OCI-LY7 (cell line): ENCODE data around the gene RECQL. TPM values are rescaled to one million over a fixed set of nuclear protein-coding genes. Genes with fewer than 3 reads are reported as not detected.

ENCODE experiments used
- BruUV-seq: library from RNA; stranded (reverse); fragments of 400-500 nt; replicated peaks from 2 replicates; lab custom pipeline; 2021; lab: Mats Ljungman, UMichigan
- CTCF ChIA-PET: fragments of 300-600 bp; sonication (Branson Sonifier 250); formaldehyde crosslinking; loops from one replicate; lab custom pipeline; 2022; ENCODE audit warnings: antibody characterized with exemption; ENCODE audit not compliant: unreplicated experiment; lab: Charles Lee
- POLR2A ChIA-PET: fragments of 300-600 bp; sonication (Branson Sonifier 250); formaldehyde crosslinking; loops from one replicate; lab custom pipeline; 2022; ENCODE audit warnings: antibody characterized with exemption; lab: Charles Lee
- DNase-seq: peaks from one replicate; pipeline ENCODE4 v3.0.0-alpha.2; 2015; ENCODE audit warnings: low spot score
- H2AFZ ChIP-seq: fragments of 200-600 bp; sonication (generic), shearing (Covaris generic); 2 replicates; pipeline ENCODE4 v1.6.1; 2014; ENCODE audit warnings: mild to moderate bottlenecking, antibody characterized with exemption, low read length, moderate library complexity
- H3K27ac ChIP-seq: fragments of 200-600 bp; sonication (generic); 2 replicates; pipeline ENCODE4 v1.5.1; 2014; ENCODE audit warnings: mixed run types, low read depth, mild to moderate bottlenecking, moderate library complexity, low read length, inconsistent platforms; ENCODE audit not compliant: poor library complexity, severe bottlenecking
- H3K36me3 ChIP-seq: fragments of 200-600 bp; sonication (generic); 2 replicates; pipeline ENCODE4 v1.6.1; 2014; ENCODE audit warnings: mild to moderate bottlenecking, antibody characterized with exemption, low read length, moderate library complexity, mixed read lengths; ENCODE audit not compliant: insufficient read depth
- H3K4me1 ChIP-seq: fragments of 200-600 bp; sonication (generic); 2 replicates; pipeline ENCODE4 v1.5.1; 2014; ENCODE audit warnings: mild to moderate bottlenecking, low read length; ENCODE audit not compliant: insufficient read depth, poor library complexity, severe bottlenecking
- H3K4me2 ChIP-seq: fragments of 200-600 bp; sonication (generic); 2 replicates; pipeline ENCODE4 v1.6.1; 2014; ENCODE audit warnings: mild to moderate bottlenecking, low read length
- H3K4me3 ChIP-seq: fragments of 200-600 bp; sonication (generic); 2 replicates; pipeline ENCODE4 v1.5.1; 2014; ENCODE audit warnings: mild to moderate bottlenecking, low read depth, low read length; ENCODE audit not compliant: poor library complexity, severe bottlenecking
- H3K79me2 ChIP-seq: fragments of 200-600 bp; sonication (generic); 2 replicates; pipeline ENCODE4 v1.6.1; 2016; ENCODE audit warnings: low read depth, mild to moderate bottlenecking, low read length, moderate library complexity, mixed read lengths; ENCODE audit not compliant: insufficient read depth
- H3K9me2 ChIP-seq: fragments of 200-600 bp; sonication (generic); 2 replicates; pipeline ENCODE4 v1.6.1; 2016; ENCODE audit warnings: mild to moderate bottlenecking, low read length, mixed read lengths; ENCODE audit not compliant: insufficient read depth
- H3K9me3 ChIP-seq: fragments of 200-600 bp; sonication (generic); 2 replicates; pipeline ENCODE4 v1.6.1; 2014; ENCODE audit warnings: mild to moderate bottlenecking, mixed run types, low read length, mixed read lengths
- H4K20me1 ChIP-seq: fragments of 200-600 bp; sonication (generic); 2 replicates; pipeline ENCODE4 v1.6.1; 2014; ENCODE audit warnings: mild to moderate bottlenecking, antibody characterized with exemption, low read length, moderate library complexity, mixed read lengths; ENCODE audit not compliant: insufficient read depth
- EZH2phosphoT487 ChIP-seq: fragments of 200-600 bp; sonication (generic); IDR thresholded peaks from 2 replicates; pipeline ENCODE4 v1.6.1; 2018; ENCODE audit warnings: low read depth, borderline replicate concordance, mild to moderate bottlenecking, mixed run types, antibody characterized with exemption, low read length, moderate library complexity, mixed read lengths
- intact Hi-C: fragments of 100-400 bp; cut with micrococcal nuclease; formaldehyde crosslinking; loops from one replicate; pipeline ENCODE4 v1.10.0; 2022; ENCODE audit not compliant: unreplicated experiment
- total RNA-seq, 2 experiments: library from RNA; depleted of rRNA in 1 of 2; stranded (reverse); fragments of >200 nt in 1 of 2; shearing (Covaris generic) in 1 of 2; gene quantifications; 2 replicates each; pipeline ENCODE4 v1.2.3, GENCODE V29; 2014 to 2022
- TF ChIP-seq, protein P1 (sequence below): fragments of 200-600 bp; sonication (generic); conservative IDR thresholded peaks from 2 replicates; pipeline ENCODE4 v1.5.1; 2014; ENCODE audit warnings: mild to moderate bottlenecking, antibody characterized with exemption, low read length, moderate library complexity, mixed read lengths

The RECQL gene
- total RNA-seq, 2 experiments from 2014 or later = 53.1 to 72.8 TPM

DNA sequence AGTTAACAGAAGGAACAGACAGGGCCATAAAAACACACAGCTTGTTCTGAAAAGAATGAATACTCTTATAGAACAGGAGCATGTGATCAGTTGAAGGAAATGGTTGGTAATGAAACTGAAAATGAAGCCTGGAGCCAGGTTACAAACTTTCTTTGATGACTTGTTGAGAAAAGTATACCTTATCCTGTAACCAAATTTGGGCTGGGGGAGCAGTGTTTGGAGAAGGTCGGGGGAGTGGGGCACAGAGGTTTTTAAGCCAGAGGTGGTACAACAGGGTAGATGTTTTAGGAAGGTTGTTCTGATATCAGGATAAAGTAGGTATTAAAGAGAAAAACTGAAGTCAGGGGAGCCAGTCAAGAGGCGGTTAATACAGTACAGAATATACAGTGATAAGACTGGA is 8.3 kb upstream of the RECQL start:
- BruUV-seq = no TSS peak
- Histone ChIP-seq H3K4me2 (no peak overlapping the region), H4K20me1 (peaks cover 4% of the 10 kb centered on the region; the same call in 1 of the 2 replicates), H3K9me2 (no peaks in the 10 kb centered on the region), H3K4me3 (no peak overlapping the region), H3K79me2 (peaks cover 30% of the 10 kb centered on the region), H3K4me1 (no peaks in the 10 kb centered on the region), H2AFZ (no peak overlapping the region), H3K27ac (no peak overlapping the region), H3K9me3 (no peaks in the 10 kb centered on the region), H3K36me3 (peaks cover 70% of the 10 kb centered on the region)
- intact Hi-C loops = no loop called here
- DNase-seq = no peak
- ChIA-PET POLR2A (interaction anchor here (1.5 to 1.7 kb wide), 2 partner anchors 10 kb away, joined by 4 to 6 read pairs; no protein-coding TSS in a partner anchor), CTCF (no interaction called here)
- TF ChIP-seq, protein P1, sequence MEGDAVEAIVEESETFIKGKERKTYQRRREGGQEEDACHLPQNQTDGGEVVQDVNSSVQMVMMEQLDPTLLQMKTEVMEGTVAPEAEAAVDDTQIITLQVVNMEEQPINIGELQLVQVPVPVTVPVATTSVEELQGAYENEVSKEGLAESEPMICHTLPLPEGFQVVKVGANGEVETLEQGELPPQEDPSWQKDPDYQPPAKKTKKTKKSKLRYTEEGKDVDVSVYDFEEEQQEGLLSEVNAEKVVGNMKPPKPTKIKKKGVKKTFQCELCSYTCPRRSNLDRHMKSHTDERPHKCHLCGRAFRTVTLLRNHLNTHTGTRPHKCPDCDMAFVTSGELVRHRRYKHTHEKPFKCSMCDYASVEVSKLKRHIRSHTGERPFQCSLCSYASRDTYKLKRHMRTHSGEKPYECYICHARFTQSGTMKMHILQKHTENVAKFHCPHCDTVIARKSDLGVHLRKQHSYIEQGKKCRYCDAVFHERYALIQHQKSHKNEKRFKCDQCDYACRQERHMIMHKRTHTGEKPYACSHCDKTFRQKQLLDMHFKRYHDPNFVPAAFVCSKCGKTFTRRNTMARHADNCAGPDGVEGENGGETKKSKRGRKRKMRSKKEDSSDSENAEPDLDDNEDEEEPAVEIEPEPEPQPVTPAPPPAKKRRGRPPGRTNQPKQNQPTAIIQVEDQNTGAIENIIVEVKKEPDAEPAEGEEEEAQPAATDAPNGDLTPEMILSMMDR = no peak
- no peak for TF ChIP-seq EZH2phosphoT487

GRCh38 chr12:21507849-21508248 is 6.4 kb upstream of the RECQL start:
- intact Hi-C loops = no loop called here
- no TSS peak for BruUV-seq
- Histone ChIP-seq H3K9me2 (no peaks in the 10 kb centered on the region), H3K4me1 (peaks cover 10% of the 10 kb centered on the region), H3K4me3 (no peak overlapping the region), H3K79me2 (peaks cover 49% of the 10 kb centered on the region), H3K9me3 (no peaks in the 10 kb centered on the region), H2AFZ (no peak overlapping the region), H4K20me1 (peaks cover 14% of the 10 kb centered on the region; the same call in 1 of the 2 replicates), H3K27ac (no peak overlapping the region), H3K36me3 (peaks cover 51% of the 10 kb centered on the region), H3K4me2 (no peak overlapping the region)
- POLR2A ChIA-PET = interaction anchor here (0.6 to 2.6 kb wide), 4 partner anchors 9 to 121 kb away, joined by 3 to 10 read pairs (median 3); partner anchors contain the start of gene SPX
- CTCF ChIA-PET = no interaction called here
- no peak for DNase-seq
- no peak for TF ChIP-seq EZH2phosphoT487
- TF ChIP-seq, protein P1 = no peak

- intact Hi-C loops = no loop called here
- no peak overlapping the region for H3K4me2 ChIP-seq
These were observed 4.5 kb upstream of the RECQL start for GRCh38 chr12:21505888-21506287.

More at GRCh38 chr12:21505888-21506287, 4.5 kb upstream of the RECQL start:
- Histone ChIP-seq H3K9me3 (no peaks in the 10 kb centered on the region), H4K20me1 (peaks cover 20% of the 10 kb centered on the region; the same call in 1 of the 2 replicates), H3K36me3 (peaks cover 35% of the 10 kb centered on the region), H3K9me2 (no peaks in the 10 kb centered on the region), H3K4me1 (peaks cover 14% of the 10 kb centered on the region), H3K4me3 (no peak overlapping the region), H3K27ac (no peak overlapping the region), H3K79me2 (peaks cover 62% of the 10 kb centered on the region), H2AFZ (no peak overlapping the region)
- TF ChIP-seq, protein P1 = no peak
- no peak for TF ChIP-seq EZH2phosphoT487
- ChIA-PET POLR2A (interaction anchor here (0.6 to 2.4 kb wide), 6 partner anchors 11 to 155 kb away, joined by 3 to 7 read pairs (median 4); partner anchors contain the start of gene SPX), CTCF (no interaction called here)
- BruUV-seq = no TSS peak
- no peak for DNase-seq
